Measurements from ENCODE around the gene POLR3H.
"Not testable (repeated sequence)": the region's sequence is repeated elsewhere in the genome, so short reads cannot be mapped to it uniquely, and the experiment has no call there.

DNA sequence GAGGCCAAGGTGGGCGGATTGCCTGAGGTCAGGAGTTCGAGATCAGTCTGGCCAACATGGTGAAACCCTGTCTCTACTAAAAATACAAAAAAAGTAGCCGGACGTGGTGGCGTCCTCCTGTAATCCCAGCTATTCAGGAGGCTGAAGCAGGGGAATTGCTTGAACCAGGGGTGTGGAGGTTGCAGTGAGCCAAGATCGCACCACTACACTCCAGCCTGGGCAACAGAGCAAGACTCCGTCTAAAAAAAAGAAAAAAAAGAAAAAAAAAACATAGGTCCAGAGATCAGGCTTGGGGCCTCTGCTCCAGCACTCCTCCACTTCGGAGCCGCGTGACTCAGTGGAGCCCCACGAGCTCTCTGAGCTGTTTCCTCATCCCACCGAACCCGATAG is 14.0 kb upstream of the POLR3H start:
- TF ChIP-seq, protein P1, sequence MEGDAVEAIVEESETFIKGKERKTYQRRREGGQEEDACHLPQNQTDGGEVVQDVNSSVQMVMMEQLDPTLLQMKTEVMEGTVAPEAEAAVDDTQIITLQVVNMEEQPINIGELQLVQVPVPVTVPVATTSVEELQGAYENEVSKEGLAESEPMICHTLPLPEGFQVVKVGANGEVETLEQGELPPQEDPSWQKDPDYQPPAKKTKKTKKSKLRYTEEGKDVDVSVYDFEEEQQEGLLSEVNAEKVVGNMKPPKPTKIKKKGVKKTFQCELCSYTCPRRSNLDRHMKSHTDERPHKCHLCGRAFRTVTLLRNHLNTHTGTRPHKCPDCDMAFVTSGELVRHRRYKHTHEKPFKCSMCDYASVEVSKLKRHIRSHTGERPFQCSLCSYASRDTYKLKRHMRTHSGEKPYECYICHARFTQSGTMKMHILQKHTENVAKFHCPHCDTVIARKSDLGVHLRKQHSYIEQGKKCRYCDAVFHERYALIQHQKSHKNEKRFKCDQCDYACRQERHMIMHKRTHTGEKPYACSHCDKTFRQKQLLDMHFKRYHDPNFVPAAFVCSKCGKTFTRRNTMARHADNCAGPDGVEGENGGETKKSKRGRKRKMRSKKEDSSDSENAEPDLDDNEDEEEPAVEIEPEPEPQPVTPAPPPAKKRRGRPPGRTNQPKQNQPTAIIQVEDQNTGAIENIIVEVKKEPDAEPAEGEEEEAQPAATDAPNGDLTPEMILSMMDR (IDR thresholded peaks at IDR 0.05) = not testable (repeated sequence)
- TF ChIP-seq POLR2AphosphoS5, POLR2A (IDR thresholded peaks at IDR 0.05): not testable (repeated sequence)
